H9 (cell line): ENCODE data around the gene CD1D. TPM values are rescaled to one million over a fixed set of nuclear protein-coding genes. Genes with fewer than 3 reads are reported as not detected.

ENCODE experiments used
- DNase-seq: peaks from one replicate; pipeline ENCODE4 v3.0.0-alpha.2; 2017
- H2AFZ ChIP-seq: one replicate; pipeline ENCODE4 v1.6.1; 2013; ENCODE audit warnings: mild to moderate bottlenecking, low read length, control low read depth, moderate library complexity
- H2AK5ac ChIP-seq: 2 replicates; pipeline ENCODE4 v1.6.1; 2013; ENCODE audit warnings: low read length, control low read depth, mixed read lengths; ENCODE audit not compliant: insufficient read length
- H2BK120ac ChIP-seq: one replicate; pipeline ENCODE4 v1.6.1; 2013; ENCODE audit warnings: low read depth, mild to moderate bottlenecking, low read length, control low read depth, inconsistent platforms; ENCODE audit not compliant: poor library complexity, severe bottlenecking
- H2BK12ac ChIP-seq: 2 replicates; pipeline ENCODE4 v1.6.1; 2013; ENCODE audit warnings: low read length, control low read depth, mixed read lengths, low read depth; ENCODE audit not compliant: insufficient read length
- H2BK15ac ChIP-seq: 2 replicates; pipeline ENCODE4 v1.6.1; 2013; ENCODE audit warnings: low read depth, low read length, control low read depth
- H2BK20ac ChIP-seq: one replicate; pipeline ENCODE4 v1.6.1; 2013; ENCODE audit warnings: low read depth, mild to moderate bottlenecking, low read length, control low read depth, inconsistent platforms; ENCODE audit not compliant: poor library complexity, severe bottlenecking
- H2BK5ac ChIP-seq: 2 replicates; pipeline ENCODE4 v1.6.1; 2013; ENCODE audit warnings: low read length, control low read depth, mixed read lengths; ENCODE audit not compliant: insufficient read length
- H3K14ac ChIP-seq: 2 replicates; pipeline ENCODE4 v1.6.1; 2013; ENCODE audit warnings: low read length, control low read depth; ENCODE audit not compliant: insufficient read depth
- H3K18ac ChIP-seq: 2 replicates; pipeline ENCODE4 v1.6.1; 2013; ENCODE audit warnings: low read depth, mild to moderate bottlenecking, mixed read lengths, low read length, control low read depth; ENCODE audit not compliant: insufficient read length
- H3K23ac ChIP-seq: 2 replicates; pipeline ENCODE4 v1.6.1; 2013; ENCODE audit warnings: low read length, control low read depth, mixed read lengths, low read depth; ENCODE audit not compliant: insufficient read length
- H3K23me2 ChIP-seq: 2 replicates; pipeline ENCODE4 v1.6.1; 2013; ENCODE audit warnings: low read depth, mild to moderate bottlenecking, mixed read lengths, low read length, control low read depth; ENCODE audit not compliant: insufficient read length, poor library complexity, severe bottlenecking
- H3K27ac ChIP-seq: 2 replicates; pipeline ENCODE4 v1.5.1; 2013; ENCODE audit warnings: low read length, control low read depth, mixed read lengths, low read depth; ENCODE audit not compliant: insufficient read length
- H3K27me3 ChIP-seq: 2 replicates; pipeline ENCODE4 v1.6.1; 2013; ENCODE audit warnings: low read length, control low read depth, inconsistent platforms; ENCODE audit not compliant: insufficient read depth
- H3K4ac ChIP-seq: 2 replicates; pipeline ENCODE4 v1.6.1; 2013; ENCODE audit warnings: low read depth, mild to moderate bottlenecking, control low read depth, inconsistent platforms, low read length, moderate library complexity
- H3K4me1 ChIP-seq: 2 replicates; pipeline ENCODE4 v1.6.1; 2013; ENCODE audit warnings: low read length, control low read depth, inconsistent platforms; ENCODE audit not compliant: insufficient read depth
- H3K4me2 ChIP-seq: 2 replicates; pipeline ENCODE4 v1.6.1; 2013; ENCODE audit warnings: low read length, control low read depth, mixed read lengths; ENCODE audit not compliant: insufficient read length, insufficient read depth
- H3K56ac ChIP-seq: 2 replicates; pipeline ENCODE4 v1.6.1; 2013; ENCODE audit warnings: low read depth, mild to moderate bottlenecking, mixed read lengths, low read length, control low read depth; ENCODE audit not compliant: insufficient read length
- H3K79me1 ChIP-seq: 2 replicates; pipeline ENCODE4 v1.6.1; 2013; ENCODE audit warnings: low read depth, mild to moderate bottlenecking, moderate library complexity, low read length, control low read depth, inconsistent platforms; ENCODE audit not compliant: insufficient read depth, poor library complexity, severe bottlenecking
- H3K79me2 ChIP-seq: 2 replicates; pipeline ENCODE4 v1.6.1; 2013; ENCODE audit warnings: low read length, control low read depth, inconsistent platforms; ENCODE audit not compliant: insufficient read depth
- H3K9ac ChIP-seq: 2 replicates; pipeline ENCODE4 v1.6.1; 2013; ENCODE audit warnings: low read length, control low read depth, mixed read lengths; ENCODE audit not compliant: insufficient read length; ENCODE audit errors: extremely low read depth
- H3K9me3 ChIP-seq: one replicate; pipeline ENCODE4 v1.6.1; 2013; ENCODE audit warnings: low read depth, low read length, inconsistent platforms; ENCODE audit not compliant: control insufficient read depth
- H3T11ph ChIP-seq: one replicate; pipeline ENCODE4 v1.6.1; 2013; ENCODE audit warnings: mild to moderate bottlenecking, low read length, control low read depth, inconsistent platforms
- H4K20me1 ChIP-seq: one replicate; pipeline ENCODE4 v1.6.1; 2013; ENCODE audit not compliant: control insufficient read depth, insufficient read length, insufficient read depth
- H4K5ac ChIP-seq: 2 replicates; pipeline ENCODE4 v1.6.1; 2013; ENCODE audit warnings: low read depth, mild to moderate bottlenecking, mixed read lengths, low read length, control low read depth; ENCODE audit not compliant: insufficient read length
- H4K8ac ChIP-seq: replicated peaks from 2 replicates; pipeline ENCODE4 v1.6.1; 2013; ENCODE audit warnings: low read length, control low read depth, mixed read lengths, low read depth; ENCODE audit not compliant: insufficient read length
- H4K91ac ChIP-seq: 2 replicates; pipeline ENCODE4 v1.6.1; 2013; ENCODE audit warnings: low read depth, mild to moderate bottlenecking, moderate library complexity, mixed read lengths, low read length, control low read depth; ENCODE audit not compliant: insufficient read length
- H3K27ac Mint-ChIP-seq, 3 experiments: 2 replicates in 2 of 3; 3 replicates in 1 of 3; pipeline ENCODE4 v1.8.0; 2020 to 2021; ENCODE audit warnings: mixed read lengths in 3 of 3, mild to moderate bottlenecking in 1 of 3, moderate library complexity in 1 of 3
- H3K27me3 Mint-ChIP-seq: 2 replicates; pipeline ENCODE4 v1.8.0; 2021; ENCODE audit warnings: low read depth, mild to moderate bottlenecking, moderate library complexity, mixed read lengths
- H3K36me3 Mint-ChIP-seq, 3 experiments: 2 replicates in 2 of 3; 3 replicates in 1 of 3; pipeline ENCODE4 v1.8.0; 2020 to 2021; ENCODE audit warnings: low read depth in 3 of 3, mixed read lengths in 3 of 3; ENCODE audit not compliant: insufficient read depth in 1 of 3
- H3K4me1 Mint-ChIP-seq, 2 experiments: 2 replicates each; pipeline ENCODE4 v1.8.0; 2020; ENCODE audit warnings: mixed read lengths in 2 of 2
- H3K4me3 Mint-ChIP-seq, 2 experiments: 2 replicates in 1 of 2; 3 replicates in 1 of 2; pipeline ENCODE4 v1.8.0; 2020 to 2021; ENCODE audit warnings: mild to moderate bottlenecking in 2 of 2, mixed read lengths in 2 of 2, moderate library complexity in 1 of 2
- H3K9me3 Mint-ChIP-seq, 2 experiments: 2 replicates in 1 of 2; 3 replicates in 1 of 2; pipeline ENCODE4 v1.8.0; 2020; ENCODE audit warnings: mild to moderate bottlenecking in 2 of 2, mixed read lengths in 2 of 2, moderate library complexity in 1 of 2
- CTCF ChIP-seq: fragments of 200-600 bp; sonication (generic); conservative IDR thresholded peaks from 3 replicates; pipeline ENCODE4 v1.8.0; 2021; ENCODE audit warnings: antibody characterized with exemption, mild to moderate bottlenecking
- total RNA-seq: library from RNA; stranded (reverse); gene quantifications from 2 replicates; pipeline ENCODE4 v1.2.1, GENCODE V29; 2021

CD1D gene
- total RNA-seq, 1 experiment from 2014 or later: 0.98 TPM

GRCh38 chr1:158159597-158159996, 21.1 kb upstream of the CD1D start:
- Histone ChIP-seq H3K23me2 (no peaks in the 10 kb centered on the region), H2BK15ac (no peak overlapping the region), H4K20me1 (no peaks in the 10 kb centered on the region), H2AK5ac (no peak overlapping the region), H3K4ac (no peak overlapping the region), H3K79me2 (no peaks in the 10 kb centered on the region), H3K18ac (no peak overlapping the region), H2BK120ac (no peak overlapping the region), H2BK20ac (no peak overlapping the region), H3K4me1 (no peaks in the 10 kb centered on the region), H2AFZ (no peak overlapping the region), H3K27ac (no peak overlapping the region), H3K79me1 (no peaks in the 10 kb centered on the region), H2BK5ac (no peak overlapping the region), H3K23ac (no peak overlapping the region), H3K27me3 (no peaks in the 10 kb centered on the region), H3K4me2 (no peak overlapping the region), H3K9me3 (no peaks in the 10 kb centered on the region), H4K8ac (no peak overlapping the region), H4K5ac (no peak overlapping the region), H3T11ph (no peak overlapping the region), H2BK12ac (no peak overlapping the region), H4K91ac (no peak overlapping the region), H3K9ac (no peak overlapping the region), H3K14ac (no peak overlapping the region), H3K56ac (no peak overlapping the region)
- TF ChIP-seq CTCF: no peak
- DNase-seq: no peak
- peaks cover 8% of the 10 kb centered on the region for H3K27me3 Mint-ChIP-seq
- no peak overlapping the region for H3K4me3 Mint-ChIP-seq
- no peaks in the 10 kb centered on the region for H3K9me3 Mint-ChIP-seq
- no peak overlapping the region for H3K27ac Mint-ChIP-seq
- H3K36me3 Mint-ChIP-seq: no peaks in the 10 kb centered on the region
- H3K4me1 Mint-ChIP-seq: peaks cover 2 to 8% of the 10 kb centered on the region in 2 experiments; a peak in 3 of 4 replicates
